ENCODE measurements around the gene SHROOM3.

GRCh38 chr4:76754439-76754838, 319.4 kb downstream of the SHROOM3 start:
- TF ChIP-seq EZH2 (IDR thresholded peaks at IDR 0.05; ENCODE audit: borderline replicate concordance, low read length) = no peak
- TF ChIP-seq, protein P1, sequence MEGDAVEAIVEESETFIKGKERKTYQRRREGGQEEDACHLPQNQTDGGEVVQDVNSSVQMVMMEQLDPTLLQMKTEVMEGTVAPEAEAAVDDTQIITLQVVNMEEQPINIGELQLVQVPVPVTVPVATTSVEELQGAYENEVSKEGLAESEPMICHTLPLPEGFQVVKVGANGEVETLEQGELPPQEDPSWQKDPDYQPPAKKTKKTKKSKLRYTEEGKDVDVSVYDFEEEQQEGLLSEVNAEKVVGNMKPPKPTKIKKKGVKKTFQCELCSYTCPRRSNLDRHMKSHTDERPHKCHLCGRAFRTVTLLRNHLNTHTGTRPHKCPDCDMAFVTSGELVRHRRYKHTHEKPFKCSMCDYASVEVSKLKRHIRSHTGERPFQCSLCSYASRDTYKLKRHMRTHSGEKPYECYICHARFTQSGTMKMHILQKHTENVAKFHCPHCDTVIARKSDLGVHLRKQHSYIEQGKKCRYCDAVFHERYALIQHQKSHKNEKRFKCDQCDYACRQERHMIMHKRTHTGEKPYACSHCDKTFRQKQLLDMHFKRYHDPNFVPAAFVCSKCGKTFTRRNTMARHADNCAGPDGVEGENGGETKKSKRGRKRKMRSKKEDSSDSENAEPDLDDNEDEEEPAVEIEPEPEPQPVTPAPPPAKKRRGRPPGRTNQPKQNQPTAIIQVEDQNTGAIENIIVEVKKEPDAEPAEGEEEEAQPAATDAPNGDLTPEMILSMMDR (conservative IDR thresholded peaks at IDR 0.05 in 1 of 2, IDR thresholded peaks at IDR 0.05 in 1 of 2; ENCODE audit: extremely low read depth in 1 of 2, insufficient read depth in 1 of 2, low read depth in 1 of 2, low read length in 2 of 2) = no peak

Data from mammary epithelial cell (primary cell).